Ureter (tissue), 1 donor: ENCODE measurements around the gene FREM2. TPM values are rescaled to one million over a fixed set of nuclear protein-coding genes. Genes with fewer than 3 reads are reported as not detected.

Experiments used
- DNase-seq: peaks from one replicate; pipeline ENCODE4 v3.0.0-alpha.2; 2020; ENCODE audit warnings: low spot score
- total RNA-seq: library from RNA; stranded (reverse); gene quantifications from one replicate; pipeline ENCODE4 v1.2.4, GENCODE V29; 2023
- donor health status: DM: yes; HTN: yes; CAD: no.

Gene FREM2
- total RNA-seq, 1 donor from 2014 or later = 12.4 TPM

- DNase-seq = no peak
Observed at GRCh38 chr13:38685974-38686576, 802 bp upstream of the FREM2 start.

GRCh38 chr13:38687246-38688229 is 661 bp downstream of the FREM2 start:
- no peak for DNase-seq

- no peak for DNase-seq
Observed at GRCh38 chr13:38688674-38689073, 1.8 kb downstream of the FREM2 start.

- DNase-seq = no peak
Observed at GRCh38 chr13:38690231-38690630, 3.4 kb downstream of the FREM2 start.

GRCh38 chr13:38693168-38693567 is 6.3 kb downstream of the FREM2 start:
- no peak for DNase-seq

GRCh38 chr13:38693641-38694040 is 6.8 kb downstream of the FREM2 start:
- no peak for DNase-seq

GRCh38 chr13:38697197-38697596 is 10.3 kb downstream of the FREM2 start:
- DNase-seq = no peak

- DNase-seq = no peak
Observed at GRCh38 chr13:38697628-38698333, 10.9 kb downstream of the FREM2 start.

GRCh38 chr13:38700051-38700450 is 13.2 kb downstream of the FREM2 start:
- no peak for DNase-seq

GRCh38 chr13:38702669-38703068 is 15.8 kb downstream of the FREM2 start:
- no peak for DNase-seq

GRCh38 chr13:38703255-38703654 is 16.4 kb downstream of the FREM2 start:
- no peak for DNase-seq

- DNase-seq = no peak
Observed at GRCh38 chr13:38705365-38705764, 18.5 kb downstream of the FREM2 start.

GRCh38 chr13:38707460-38707859 is 20.6 kb downstream of the FREM2 start:
- no peak for DNase-seq

- DNase-seq = no peak
Observed at GRCh38 chr13:38713046-38713445, 26.2 kb downstream of the FREM2 start.

GRCh38 chr13:38718374-38718773 is 31.5 kb downstream of the FREM2 start:
- no peak for DNase-seq

GRCh38 chr13:38730332-38730731 is 43.5 kb downstream of the FREM2 start:
- no peak for DNase-seq

GRCh38 chr13:38733146-38733545 is 46.3 kb downstream of the FREM2 start:
- DNase-seq = no peak

- DNase-seq = no peak
Observed at GRCh38 chr13:38735665-38736440, 49.0 kb downstream of the FREM2 start.

- DNase-seq = no peak
Observed at GRCh38 chr13:38743466-38743865, 56.6 kb downstream of the FREM2 start.

GRCh38 chr13:38752686-38753085 is 65.8 kb downstream of the FREM2 start:
- no peak for DNase-seq

- no peak for DNase-seq
Observed at GRCh38 chr13:38753878-38754277, 67.0 kb downstream of the FREM2 start.

GRCh38 chr13:38755793-38756192 is 68.9 kb downstream of the FREM2 start:
- DNase-seq = no peak
